RWPE1 (cell line): ENCODE measurements around the gene ESPNL.

Experiments used
- CTCF ChIA-PET: fragments of 350-600 bp; sonication (Branson Sonifier 250); formaldehyde crosslinking; extraction: SDS; loops from one replicate; lab custom pipeline; 2021; lab: Yijun Ruan, JAX
- POLR2A ChIA-PET: fragments of 400-600 bp; formaldehyde crosslinking; extraction: SDS; loops from one replicate; lab custom pipeline; 2020; ENCODE audit warnings: antibody characterized with exemption; ENCODE audit not compliant: low non-redundant PET; lab: Yijun Ruan, JAX
- DNase-seq: peaks from one replicate; pipeline ENCODE4 v3.0.0; 2012; ENCODE audit warnings: low spot score
- H3K27ac ChIP-seq: fragments of 450-650 bp; 2 replicates; pipeline ENCODE4 v1.5.1; 2017
- TF ChIP-seq, protein P1 (sequence below): fragments of 450-650 bp; conservative IDR thresholded peaks from 2 replicates; pipeline ENCODE4 v1.5.1; 2017; ENCODE audit warnings: low read depth, mild to moderate bottlenecking

ESPNL gene

DNA sequence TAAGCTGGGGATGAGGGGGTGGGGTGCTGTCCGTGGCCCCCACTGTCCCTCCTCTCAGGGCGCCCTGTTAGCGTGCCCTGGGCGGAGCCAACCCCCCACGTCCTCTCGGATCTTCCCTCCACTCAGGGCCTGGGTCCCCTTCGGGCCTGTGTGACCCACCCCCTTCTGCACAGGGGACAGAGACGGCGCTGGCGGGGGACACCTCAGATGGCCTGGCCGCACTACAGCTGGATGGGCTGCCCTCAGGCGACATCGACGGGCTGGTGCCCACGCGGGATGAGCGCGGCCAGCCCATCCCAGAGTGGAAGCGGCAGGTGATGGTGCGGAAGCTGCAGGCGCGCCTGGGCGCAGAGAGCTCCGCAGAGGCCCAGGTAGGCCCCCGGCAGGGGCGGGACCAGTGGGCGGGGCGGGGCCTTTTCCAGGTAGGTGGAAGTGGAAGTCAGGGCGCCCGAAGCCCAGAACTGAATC, 28.4 kb downstream of the ESPNL start:
- TF ChIP-seq, protein P1, sequence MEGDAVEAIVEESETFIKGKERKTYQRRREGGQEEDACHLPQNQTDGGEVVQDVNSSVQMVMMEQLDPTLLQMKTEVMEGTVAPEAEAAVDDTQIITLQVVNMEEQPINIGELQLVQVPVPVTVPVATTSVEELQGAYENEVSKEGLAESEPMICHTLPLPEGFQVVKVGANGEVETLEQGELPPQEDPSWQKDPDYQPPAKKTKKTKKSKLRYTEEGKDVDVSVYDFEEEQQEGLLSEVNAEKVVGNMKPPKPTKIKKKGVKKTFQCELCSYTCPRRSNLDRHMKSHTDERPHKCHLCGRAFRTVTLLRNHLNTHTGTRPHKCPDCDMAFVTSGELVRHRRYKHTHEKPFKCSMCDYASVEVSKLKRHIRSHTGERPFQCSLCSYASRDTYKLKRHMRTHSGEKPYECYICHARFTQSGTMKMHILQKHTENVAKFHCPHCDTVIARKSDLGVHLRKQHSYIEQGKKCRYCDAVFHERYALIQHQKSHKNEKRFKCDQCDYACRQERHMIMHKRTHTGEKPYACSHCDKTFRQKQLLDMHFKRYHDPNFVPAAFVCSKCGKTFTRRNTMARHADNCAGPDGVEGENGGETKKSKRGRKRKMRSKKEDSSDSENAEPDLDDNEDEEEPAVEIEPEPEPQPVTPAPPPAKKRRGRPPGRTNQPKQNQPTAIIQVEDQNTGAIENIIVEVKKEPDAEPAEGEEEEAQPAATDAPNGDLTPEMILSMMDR: no peak
- no peak overlapping the region for H3K27ac ChIP-seq
- ChIA-PET CTCF (interaction anchor here (0.9 to 1.3 kb wide), 2 partner anchors 11 to 307 kb away, joined by 3 to 4 read pairs; no protein-coding TSS in a partner anchor), POLR2A (no interaction called here)
- DNase-seq: no peak

DNA sequence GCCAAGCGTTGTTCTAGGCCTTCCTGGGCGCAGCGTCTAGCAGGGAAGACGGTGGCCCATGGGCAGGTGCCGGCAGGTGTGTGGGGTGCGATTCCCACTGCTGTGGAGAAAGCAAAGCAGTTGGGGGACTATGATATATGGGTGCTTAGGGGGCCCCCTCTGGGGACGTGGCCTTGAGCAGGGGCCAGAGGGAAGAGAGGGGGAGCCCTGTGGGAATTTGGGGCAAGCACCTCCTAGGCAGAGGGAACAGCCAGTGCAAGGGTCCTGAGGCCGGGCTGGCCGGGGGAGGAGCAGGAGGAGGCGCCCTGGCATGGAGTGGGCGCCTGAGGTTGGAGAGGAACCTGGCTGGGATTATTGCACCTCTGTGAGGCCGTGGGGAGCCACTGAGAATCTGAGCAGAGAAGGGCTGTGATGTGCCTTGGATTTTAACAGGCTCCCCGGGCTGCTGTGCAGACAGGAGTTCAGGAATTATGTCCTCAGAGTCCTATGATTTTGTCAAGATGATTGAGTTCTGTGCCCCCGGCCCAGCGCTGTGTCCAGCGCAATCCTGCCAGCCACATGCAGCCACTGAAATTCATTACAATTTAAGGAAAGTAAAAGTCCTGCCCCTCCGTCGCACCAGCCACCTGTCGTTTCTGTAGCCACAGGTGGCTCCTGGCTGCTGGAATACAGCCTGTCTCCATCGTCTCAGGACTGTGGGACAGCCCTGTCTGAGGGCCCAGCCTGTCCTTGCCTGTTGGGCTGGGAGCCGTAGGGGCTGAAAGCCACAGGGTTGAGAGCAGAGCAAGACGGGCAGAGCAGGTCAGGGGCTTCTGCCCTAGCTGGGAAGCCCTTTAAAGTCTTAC, 29.2 kb downstream of the ESPNL start:
- ChIA-PET POLR2A (interaction anchor here (0.5 kb wide), 1 partner anchor 55 kb away, joined by 3 read pairs; no protein-coding TSS in a partner anchor), CTCF (interaction anchor here (0.9 to 1.1 kb wide), 2 partner anchors 12 to 308 kb away, joined by 3 to 4 read pairs; no protein-coding TSS in a partner anchor)
- TF ChIP-seq, protein P1: no peak
- no peak overlapping the region for H3K27ac ChIP-seq
- DNase-seq: no peak

DNA sequence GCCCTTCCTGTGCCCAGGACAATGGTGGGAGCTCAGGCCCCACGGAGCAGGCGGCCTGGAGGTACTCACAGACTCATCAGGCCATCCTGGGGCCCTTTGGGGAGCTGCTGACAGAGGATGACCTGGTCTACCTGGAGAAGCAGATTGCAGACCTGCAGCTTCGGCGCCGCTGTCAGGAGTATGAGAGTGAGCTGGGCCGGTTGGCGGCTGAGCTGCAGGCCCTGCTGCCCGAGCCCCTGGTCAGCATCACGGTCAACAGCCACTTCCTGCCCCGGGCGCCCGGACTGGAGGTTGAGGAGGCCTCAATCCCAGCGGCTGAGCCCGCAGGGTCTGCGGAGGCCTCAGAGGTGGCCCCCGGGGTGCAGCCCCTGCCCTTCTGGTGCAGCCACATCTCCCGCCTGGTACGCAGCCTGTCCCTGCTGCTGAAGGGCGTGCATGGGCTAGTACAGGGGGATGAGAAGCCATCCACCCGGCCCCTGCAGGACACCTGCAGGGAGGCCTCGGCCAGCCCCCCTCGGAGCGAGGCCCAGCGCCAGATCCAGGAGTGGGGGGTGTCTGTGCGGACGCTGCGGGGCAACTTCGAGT, 30.1 kb downstream of the ESPNL start:
- ChIA-PET POLR2A (interaction anchor here (0.5 kb wide), 1 partner anchor 56 kb away, joined by 3 read pairs; no protein-coding TSS in a partner anchor), CTCF (interaction anchor here (1.1 kb wide), 1 partner anchor 11 kb away, joined by 3 read pairs; no protein-coding TSS in a partner anchor)
- no peak for DNase-seq
- TF ChIP-seq, protein P1: no peak
- no peak overlapping the region for H3K27ac ChIP-seq

DNA sequence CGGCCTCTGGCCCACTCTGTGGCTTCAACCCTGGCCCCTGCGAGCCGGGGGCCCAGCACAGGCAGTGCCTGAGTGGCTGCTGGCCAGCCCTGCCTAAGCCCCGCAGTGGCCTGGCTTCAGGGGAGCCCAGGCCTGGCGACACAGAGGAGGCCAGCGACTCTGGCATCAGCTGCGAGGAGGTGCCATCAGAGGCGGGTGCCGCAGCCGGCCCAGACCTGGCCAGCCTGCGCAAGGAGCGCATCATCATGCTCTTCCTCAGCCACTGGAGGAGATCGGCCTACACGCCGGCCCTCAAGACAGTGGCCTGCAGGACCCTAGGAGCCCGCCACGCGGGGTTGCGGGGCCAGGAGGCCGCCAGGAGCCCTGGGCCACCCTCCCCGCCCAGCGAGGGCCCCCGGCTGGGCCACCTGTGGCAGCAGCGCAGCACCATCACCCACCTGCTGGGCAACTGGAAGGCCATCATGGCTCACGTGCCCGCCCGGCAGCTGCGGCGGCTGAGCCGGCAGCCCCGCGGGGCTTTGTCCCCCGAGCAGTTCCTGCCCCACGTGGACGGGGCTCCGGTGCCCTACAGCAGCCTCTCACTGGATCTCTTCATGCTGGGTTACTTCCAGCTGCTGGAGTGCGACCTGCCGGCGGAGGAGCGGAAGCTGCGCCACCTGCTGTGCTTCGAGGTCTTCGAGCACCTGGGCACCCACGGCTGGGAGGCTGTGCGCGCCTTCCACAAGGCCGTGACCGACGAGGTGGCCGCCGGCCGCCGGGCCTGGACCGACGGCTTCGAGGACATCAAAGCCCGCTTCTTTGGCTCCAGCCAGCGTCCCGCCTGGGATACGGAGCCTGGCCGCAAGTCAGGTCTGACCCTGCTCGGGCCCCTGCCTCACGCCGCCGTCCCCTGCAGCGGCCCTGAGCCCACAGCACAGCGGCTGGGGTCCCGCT, 30.8 kb downstream of the ESPNL start:
- H3K27ac ChIP-seq: no peak overlapping the region
- TF ChIP-seq, protein P1: no peak
- CTCF ChIA-PET: interaction anchor here (1.1 kb wide), 1 partner anchor 11 kb away, joined by 3 read pairs; no protein-coding TSS in a partner anchor
- POLR2A ChIA-PET: no interaction called here
- DNase-seq: no peak

DNA sequence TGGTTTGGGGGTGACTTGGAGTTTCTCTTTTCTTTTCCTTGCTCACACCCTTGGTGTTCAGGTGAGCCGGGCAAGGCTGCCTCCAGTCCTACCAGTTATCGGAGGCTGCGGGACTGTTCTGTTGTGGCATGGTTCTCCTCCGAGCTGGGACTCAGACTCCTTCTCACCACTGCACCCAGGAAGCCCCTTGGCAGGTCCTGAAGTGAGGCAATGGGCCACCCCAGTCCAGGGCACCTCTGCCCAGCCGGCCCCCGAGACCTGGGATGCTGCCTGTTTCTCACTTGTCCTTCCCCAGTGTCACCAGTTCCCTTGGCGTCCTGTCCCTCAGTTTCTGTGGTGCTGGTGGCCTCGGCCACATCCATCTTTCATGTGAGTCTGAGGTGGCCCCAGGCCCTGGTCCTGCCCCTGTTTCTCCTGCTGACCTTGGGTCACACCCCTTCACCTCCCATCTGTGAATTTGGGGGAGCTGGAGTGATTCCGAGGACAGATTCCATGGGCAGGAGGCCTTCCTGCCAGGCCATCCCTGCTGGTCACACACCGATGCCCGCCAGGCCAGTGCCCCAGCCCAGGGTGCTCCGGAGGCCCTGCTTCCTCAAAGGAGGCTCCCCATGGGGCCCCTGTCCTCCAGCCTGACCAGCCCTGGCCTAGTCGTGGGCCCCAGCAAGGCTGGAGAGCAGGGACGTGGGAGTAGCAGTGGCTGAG, 31.8 kb downstream of the ESPNL start:
- ChIA-PET CTCF (interaction anchor here (0.7 kb wide), 1 partner anchor 22 kb away, joined by 4 read pairs; no protein-coding TSS in a partner anchor), POLR2A (no interaction called here)
- TF ChIP-seq, protein P1: no peak
- no peak overlapping the region for H3K27ac ChIP-seq
- DNase-seq: no peak
